Inflammatory macrophage (primary cell): ENCODE data around the gene CILP.
"Not testable (repeated sequence)": the region's sequence is repeated elsewhere in the genome, so short reads cannot be mapped to it uniquely, and the experiment has no call there.

Experiments
- DNase-seq, 2 donors: peaks; one replicate each; pipeline ENCODE4 v3.0.0-alpha.2; 2020 to 2022

Gene CILP

DNA sequence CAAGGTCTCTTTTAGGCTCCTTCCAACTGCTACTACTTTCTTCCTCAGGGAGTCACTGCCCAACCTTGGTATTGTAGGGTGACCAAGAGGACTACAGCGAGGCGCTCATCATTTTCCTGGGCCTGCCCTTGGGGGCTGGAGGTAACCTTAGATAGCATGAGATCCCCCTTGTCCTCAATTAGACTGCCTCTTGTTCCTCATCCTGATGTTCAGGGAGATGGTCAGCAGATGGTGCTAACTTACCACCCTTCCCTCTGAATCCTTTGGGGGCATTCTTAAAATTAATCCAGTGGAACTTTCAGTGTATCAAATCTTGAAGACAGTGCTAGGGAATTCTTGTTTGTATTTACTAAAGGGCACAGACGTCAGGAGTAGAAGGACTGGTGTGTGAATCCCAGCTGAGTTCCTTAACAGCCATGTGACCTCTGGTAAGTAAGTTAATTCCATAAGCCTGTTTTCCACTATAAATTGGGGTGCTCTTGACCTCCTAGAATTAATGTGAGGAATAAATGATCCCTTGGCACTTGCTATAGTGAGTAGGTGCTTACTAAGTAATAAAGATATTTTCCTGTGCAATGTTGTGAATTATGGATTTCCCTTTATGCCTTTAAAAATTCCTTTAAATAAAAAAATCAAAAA is 22.1 kb downstream of the CILP start:
- peak; percentile 19 to 41 for DNase-seq

DNA sequence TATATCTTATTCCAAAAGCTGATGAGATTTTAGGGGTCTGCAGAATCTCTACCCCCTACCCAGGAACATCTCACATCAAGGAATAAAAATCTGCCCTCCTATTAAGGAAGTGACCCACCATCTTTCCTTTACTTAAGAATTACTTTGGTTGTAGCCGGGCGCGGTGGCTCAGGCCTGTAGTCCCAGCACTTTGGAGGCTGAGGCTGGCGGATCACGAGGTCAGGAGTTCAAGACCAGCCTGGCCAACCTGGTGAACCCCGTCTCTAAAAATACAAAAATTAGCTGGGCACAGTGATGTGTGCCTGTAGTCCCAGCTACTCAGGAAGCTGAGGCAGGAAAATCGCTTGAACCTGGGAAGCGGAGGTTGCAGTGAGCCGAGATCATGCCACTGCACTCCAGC is 22.8 kb downstream of the CILP start:
- DNase-seq = not testable (repeated sequence)

DNA sequence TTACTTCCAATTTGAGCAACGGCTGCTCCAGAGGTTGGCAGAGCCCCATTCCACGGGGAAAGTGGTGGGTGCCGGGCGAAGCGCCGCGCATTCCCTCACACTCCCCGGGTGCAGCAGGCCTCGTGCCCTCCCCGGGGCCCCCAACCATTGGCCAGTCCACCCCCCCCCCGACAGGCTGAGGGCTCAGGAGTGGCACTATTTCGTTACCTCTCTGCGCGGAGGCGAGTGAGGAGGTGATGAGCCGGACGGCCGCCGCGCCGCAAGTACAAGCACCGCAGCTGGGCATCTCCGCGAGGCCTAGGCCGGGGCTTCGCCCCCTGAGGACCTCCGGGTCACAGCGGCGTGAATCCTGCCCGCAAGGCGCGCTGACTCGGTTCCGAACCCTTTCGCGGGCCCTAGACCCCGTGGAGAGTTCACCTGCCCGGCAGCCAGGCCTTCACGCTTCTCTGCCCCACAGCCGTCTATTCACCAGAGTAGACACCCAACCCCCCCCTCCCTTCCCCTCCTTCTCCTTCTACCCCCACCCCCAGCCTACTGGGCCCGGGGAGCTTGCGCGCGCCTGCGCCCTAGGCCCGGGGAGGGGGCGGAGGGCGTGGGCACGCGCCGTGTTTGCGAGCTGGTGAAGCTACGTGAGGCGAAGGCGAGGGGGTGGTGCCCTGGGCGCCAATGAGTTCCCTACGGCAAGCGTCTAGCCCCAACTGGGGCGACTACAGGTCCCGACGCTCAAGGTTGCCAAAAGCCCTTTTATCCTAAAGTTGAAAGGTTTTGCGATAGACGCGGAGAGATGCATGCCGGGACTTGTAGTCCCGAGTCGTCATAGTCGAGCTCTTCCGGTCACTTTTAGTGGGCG is 26.2 kb downstream of the CILP start, which contains the start of gene CLPX:
CLPX (minus strand) TSS at position 475 of the 850 bp plus-strand sequence; CDS start at position 286, 189 bp downstream.
- peak; percentile 93 to 97 for DNase-seq

DNA sequence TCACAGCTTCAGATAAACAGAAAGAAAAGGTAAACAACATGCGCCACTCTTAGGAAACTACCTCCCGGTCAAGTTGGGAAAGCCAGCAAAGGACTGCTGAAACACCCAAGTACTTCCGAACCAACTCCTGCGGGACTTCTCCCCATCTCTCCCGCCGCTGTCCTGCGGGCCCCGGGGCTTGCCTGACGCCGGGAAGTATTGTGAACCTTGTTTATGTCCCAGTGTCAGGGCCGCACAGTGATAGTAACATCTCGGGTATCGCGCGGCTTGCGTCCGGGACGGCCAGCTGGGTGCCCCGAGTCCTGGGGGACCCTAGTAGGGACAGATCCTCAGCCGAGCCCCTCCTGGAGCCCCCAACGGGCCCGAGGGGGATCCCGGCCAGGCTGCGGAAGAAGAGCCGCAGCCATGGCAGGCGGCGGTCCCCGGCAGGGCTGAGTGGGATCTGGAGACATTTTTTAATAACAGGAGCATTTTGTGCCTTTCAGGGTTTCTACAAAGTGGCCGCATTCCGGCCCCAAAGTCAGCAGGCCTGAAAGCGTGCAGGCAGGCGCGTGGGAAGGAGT is 26.9 kb downstream of the CILP start:
- peak; percentile 48 to 74 for DNase-seq

DNA sequence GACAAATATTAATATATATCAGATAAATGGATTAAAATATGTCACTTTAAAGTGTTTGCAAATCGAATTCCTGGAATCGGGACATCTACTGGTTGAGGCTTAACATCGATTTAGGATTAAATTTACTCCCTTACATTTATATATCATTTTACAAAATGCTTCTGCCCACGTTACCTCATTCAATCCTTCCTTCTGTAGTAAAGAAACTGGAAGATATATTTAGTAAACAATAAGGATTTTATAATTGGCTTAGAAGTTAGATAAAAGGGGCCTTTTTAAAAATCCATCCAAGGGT is 27.5 kb downstream of the CILP start:
- no peak for DNase-seq

DNA sequence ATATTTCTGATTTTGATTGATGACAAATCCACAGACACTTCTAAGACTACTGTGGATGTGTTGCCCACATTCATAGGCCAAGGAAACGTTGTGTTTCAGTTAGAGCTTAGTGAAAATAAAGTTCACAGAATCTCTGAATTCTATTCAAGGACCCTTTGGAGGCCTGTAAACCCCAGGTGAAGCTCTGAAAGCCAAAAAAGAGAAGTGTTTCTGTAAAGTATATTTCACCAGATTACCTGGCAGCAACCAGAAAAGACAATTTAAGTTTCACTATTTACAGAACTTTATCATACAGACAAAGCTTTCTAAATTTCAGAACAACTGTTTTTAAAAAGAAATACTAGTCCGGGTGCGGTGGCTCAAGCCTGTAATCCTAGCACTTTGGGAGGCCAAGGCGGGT is 28.7 kb downstream of the CILP start:
- no peak for DNase-seq

DNA sequence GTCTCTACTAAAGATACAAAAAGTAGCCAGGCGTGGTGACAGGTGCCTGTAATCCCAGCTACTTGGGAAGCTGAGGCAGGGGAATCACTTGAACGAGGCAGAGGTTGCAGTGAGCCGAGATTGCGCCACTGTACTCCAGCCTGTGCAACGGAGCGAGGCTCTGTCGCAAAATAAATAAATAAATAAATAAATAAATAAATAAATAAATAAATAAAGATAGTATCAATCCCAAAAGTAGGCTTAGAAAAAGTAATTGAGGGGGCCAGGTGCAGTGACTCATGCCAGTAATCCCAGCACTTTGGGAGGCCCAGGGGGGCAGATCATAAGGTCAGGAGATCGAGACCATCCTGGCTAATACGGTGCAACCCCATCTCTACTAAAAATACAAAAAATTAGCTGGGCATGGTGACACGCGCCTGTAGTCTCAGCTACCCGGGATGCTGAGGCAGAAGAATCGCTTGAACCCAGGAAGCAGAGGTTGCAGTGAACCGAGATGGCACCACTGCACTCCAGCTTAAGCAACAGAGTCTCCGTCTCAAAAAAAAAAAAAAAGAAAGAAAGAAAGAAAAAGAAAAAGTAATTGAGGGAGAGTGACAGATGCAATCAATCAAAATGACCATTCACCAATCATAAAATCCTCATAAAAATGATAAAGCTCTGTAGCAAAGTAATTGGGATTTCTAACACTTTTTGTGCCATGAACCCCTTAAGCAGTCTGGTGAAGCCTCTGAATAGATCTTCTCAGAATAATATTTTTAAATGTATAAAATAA is 29.5 kb downstream of the CILP start:
- not testable (repeated sequence) for DNase-seq

DNA sequence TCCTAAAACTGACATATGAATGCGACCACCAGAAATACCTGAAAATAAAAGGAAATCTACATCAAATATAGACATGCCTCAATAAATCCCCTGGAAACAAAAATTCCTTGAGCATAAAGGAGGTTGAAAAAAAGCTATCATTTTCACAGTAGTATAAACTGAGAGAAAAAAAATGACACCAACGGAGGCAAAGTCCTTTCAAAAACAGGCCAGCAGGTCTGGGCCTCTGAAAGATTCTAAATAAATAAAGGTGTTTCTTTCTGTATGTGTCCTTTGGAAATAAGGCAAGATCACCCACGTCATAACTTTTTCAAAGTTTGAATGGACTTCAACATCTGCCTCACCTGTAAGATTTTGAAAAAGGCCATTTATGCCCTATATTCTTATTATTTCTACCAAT is 31.1 kb downstream of the CILP start:
- DNase-seq = no peak

DNA sequence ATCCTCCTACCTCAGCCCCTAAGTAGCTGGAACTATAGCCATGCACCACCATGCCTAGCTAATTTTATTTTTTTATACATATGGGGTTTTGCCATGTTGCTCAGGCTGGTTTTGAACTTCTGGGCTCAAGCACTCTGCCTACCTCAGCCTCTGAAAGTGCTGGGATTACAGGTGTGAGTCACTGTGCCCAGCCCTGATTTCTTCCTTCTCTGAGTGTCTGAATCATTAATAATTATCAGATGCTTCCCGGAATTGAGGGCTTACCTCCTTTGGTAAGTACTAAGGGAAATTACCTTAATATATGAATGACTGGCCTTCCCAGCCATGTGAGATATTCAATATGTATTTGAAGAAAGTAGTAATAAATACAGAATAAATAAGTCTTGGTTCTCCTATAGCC is 33.4 kb downstream of the CILP start:
- no peak for DNase-seq

DNA sequence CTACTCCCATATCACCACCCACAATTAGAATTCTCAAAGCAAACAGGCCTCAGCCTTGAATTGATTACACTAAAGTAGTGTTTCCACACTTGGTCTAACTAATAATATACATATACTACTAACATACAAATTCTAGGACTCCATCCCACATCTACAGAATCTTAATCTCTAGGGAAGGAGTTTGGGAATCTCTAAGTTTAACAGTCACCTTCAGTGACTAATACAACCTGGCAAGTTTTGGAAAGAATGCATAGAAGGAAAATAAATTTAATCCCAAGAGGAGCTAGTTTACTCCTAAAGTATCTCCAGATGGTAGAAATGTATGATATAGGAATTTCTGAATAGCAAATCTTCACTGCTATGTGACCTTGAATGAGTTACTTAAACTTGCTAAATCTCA is 35.2 kb downstream of the CILP start:
- no peak for DNase-seq

DNA sequence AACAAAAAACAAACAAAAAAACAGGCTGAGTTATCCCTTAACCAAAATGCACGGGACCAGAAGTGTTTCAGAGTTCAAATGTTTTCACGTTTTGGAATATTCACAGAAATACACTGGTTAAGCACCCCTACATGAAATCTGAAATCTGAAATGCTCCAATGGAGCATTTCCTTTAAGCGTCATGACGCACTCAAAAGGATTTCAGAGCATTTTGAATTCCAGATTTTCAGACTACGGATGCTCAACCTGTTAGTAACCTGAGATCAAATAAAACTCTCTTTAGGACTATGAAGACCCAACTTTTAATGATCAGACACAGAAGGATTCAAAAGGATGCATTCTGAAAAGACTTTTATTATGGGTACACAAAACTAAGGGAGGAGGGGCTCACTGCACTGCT is 35.8 kb downstream of the CILP start:
- DNase-seq = no peak

DNA sequence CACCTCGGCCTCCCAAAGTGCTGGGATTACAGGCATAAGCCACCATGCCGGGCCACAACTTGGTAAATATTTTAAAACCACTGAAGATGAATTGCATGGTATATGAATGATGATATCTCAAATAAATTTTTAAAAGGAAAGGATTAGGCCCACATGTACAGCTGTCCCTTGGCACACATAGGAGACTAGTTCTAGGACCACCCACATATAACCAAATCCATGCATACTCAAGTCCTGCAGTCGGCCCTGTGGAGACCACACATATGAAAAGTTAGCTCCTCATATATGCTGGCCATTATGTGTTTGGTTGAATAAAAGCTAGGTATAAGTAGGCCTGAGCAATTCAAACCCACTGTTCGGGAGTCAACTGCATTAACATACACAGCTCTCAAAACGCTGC is 36.8 kb downstream of the CILP start:
- no peak for DNase-seq

DNA sequence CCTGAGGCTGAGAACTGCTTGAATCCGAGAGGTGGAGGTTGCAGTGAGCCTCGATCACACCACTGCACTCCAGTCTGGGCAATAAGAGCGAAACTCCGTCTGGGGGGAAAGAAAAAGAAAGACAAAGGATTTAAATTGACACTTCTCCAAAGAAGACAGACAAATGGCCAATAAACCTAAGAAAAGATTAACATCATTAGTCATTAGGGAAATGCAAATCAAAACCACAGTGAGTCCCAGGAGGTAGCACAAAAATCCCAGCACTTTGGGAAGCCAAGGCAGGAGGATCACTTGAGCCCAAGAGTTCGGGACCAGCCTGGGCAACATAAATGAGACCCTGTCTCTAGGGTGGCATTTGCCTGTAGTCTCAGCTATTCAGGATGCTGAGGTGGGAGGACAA is 38.7 kb downstream of the CILP start:
- no peak for DNase-seq

DNA sequence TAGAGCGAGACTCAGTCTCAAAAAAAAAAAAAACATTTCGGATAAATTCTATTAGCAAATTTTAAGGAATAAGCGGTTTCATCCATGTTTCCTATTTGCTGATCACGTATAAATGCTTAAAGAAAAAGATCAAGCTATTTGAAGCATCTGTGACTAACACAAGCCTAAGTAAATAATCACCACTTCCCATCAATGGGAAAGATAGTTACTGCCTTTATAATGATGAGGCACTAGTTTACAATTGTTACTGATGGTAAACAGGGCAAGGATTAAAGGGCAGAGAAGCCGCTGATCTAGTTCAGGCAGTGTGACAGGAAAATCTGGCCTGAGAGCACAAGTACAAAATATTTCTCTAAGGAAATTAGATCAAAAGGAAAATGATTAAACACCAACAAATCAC is 39.8 kb downstream of the CILP start:
- no peak for DNase-seq

DNA sequence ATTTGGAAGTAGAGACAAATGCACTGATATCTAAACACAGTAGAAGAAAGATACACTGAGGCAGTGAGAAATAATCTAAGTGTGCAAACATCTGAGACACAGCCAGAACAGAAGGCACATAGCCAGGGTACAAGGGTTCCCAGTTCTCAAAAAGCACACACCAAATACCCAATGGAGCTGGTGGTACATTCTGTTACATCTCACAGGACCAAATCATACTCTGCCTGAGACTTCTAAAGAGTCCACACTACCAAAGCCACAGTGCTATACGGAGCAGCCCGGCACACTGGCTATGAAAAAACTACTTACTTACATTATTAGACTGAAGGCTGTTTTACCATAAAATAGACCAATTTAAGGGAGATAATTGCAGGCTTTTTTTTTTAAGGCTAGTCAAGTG is 45.4 kb downstream of the CILP start:
- DNase-seq = no peak

DNA sequence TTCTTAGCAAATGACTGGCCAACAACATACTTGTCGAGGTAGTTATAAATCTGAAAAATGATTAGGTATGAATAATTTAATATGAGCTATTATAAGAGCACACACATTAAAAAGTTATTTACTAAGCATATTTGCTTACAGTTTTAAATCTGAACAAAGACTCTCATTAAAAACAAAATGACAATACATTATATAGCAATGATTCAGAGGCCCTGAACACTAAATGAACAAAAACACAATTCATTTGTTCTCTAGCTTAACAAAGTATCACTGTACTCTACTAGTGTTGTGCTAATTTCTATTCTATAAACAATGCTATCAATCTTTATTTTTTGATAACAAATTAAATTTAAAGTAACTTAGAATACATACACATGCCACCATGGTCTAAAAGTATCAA is 47.1 kb downstream of the CILP start:
- DNase-seq = no peak

DNA sequence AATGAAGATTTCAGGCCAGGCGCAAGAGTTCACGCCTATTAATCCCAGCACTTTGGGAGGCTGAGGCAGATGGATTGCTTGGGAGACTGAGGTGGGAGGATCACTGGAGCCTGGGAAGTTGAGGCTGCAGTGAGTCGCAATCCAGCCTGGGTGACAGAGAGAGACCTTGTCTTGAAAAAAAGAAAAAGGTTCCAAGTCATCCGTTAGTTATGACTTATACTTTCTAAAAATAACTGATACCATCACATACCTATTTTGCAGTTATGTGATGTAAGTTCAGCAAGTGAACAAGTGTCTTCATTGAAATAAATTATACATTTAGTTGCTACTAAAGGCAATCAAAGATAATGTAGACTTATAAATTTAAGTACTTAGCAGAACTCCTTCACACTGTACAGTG is 48.2 kb downstream of the CILP start:
- no peak for DNase-seq

DNA sequence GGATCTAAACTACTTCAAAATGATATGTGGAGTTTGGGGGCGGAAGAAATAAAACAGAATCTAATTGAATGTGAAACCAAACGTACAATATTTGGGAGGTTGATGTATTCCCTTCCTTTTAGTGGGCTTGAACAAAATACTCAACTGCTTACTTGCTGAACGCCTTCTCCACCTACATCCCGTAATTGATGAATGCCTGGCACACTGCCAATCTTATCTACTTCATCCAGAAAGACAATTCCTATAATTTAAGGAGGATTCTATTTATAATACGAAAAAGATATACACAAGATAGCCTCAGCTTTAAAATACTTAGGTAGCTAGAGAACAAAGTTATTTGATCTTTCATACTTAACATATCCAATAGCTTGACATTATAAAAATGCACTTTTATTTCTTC is 54.6 kb downstream of the CILP start:
- DNase-seq = no peak

DNA sequence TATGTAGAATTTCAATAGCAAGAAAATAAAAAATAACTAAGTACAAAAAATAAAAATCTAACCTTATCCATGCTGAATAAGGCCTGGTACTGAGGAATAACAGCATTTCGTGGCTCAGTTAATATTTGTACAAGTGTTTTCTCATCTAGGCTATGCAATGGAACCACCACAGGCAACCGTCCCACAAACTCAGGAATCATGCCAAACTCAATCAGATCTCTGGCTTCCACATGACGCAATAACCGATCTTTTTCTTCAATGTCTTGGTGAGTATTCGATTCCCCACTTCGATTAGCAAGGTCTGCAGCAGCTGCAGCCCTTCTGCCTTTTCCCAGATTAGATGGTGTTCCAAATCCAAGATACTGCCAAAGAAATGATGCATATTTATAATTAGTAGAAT is 56.6 kb downstream of the CILP start:
- no peak for DNase-seq

DNA sequence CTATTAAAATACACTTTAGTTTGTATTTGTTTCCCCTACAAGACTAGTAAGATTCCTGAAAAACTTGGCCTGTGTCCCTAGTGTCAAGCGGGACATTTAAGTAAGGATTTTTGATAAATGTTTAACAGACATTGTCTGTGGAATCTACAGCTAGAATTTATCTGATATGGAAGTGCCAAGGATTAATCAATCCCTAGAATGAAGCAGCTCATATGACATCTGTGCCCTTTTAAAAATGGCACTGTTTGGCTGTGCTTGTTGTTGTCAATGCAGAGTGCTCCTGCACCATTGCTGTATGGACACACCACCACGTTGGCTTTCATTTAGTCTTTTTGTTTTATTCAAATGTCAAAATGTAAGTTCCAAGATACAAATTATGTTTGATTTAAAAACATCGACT is 63.4 kb downstream of the CILP start:
- no peak for DNase-seq

DNA sequence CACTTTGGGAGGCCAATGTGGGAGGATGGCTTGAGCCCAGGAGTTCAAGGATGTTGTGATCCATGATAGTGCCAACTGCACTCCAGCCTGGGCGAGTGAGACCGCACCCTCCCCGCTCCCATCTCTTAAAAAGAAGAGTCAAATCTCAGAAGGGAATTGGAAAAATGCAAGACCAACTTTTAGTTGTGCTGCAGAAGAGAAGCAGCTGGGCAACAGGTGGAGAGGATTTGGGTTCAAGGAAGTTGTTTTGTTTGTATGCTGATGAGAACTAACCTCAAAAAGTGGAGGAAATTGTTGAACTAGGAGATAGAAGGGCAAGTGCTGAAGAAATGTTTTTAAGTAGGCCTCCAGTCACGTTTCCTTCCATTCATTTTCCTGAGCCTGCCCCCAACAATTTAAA is 64.8 kb downstream of the CILP start:
- DNase-seq = no peak
